VCaP (cell line): ENCODE results near the gene DUS2.
A peak's percentile ranks its signal among the peaks of the same experiment; 100 is the strongest.
"Not testable (repeated sequence)": the region's sequence is repeated elsewhere in the genome, so short reads cannot be mapped to it uniquely, and the experiment has no call there.

Experiments used
- H3K27ac ChIP-seq: fragments of 450-650 bp; 2 replicates; pipeline ENCODE4 v1.5.1; 2017
- CTCF ChIP-seq: fragments of 450-650 bp; conservative IDR thresholded peaks from 2 replicates; pipeline ENCODE4 v1.5.1; 2017; ENCODE audit warnings: mild to moderate bottlenecking, moderate library complexity

Gene DUS2

GRCh38 chr16:67993207-67994039 is 29.7 kb upstream of the DUS2 start:
- no peak overlapping the region for H3K27ac ChIP-seq
- TF ChIP-seq CTCF = peak; percentile 88

GRCh38 chr16:67994040-67994408 is 29.1 kb upstream of the DUS2 start:
- not testable (repeated sequence) for H3K27ac ChIP-seq

GRCh38 chr16:67995423-67995822 is 27.7 kb upstream of the DUS2 start:
- no peak for TF ChIP-seq CTCF

GRCh38 chr16:67996666-67997065 is 26.4 kb upstream of the DUS2 start:
- H3K27ac ChIP-seq = no peak overlapping the region
- TF ChIP-seq CTCF = no peak

More at GRCh38 chr16:67995423-67995822, 27.7 kb upstream of the DUS2 start:
- H3K27ac ChIP-seq = no peak overlapping the region

GRCh38 chr16:67998231-67998778 is 24.8 kb upstream of the DUS2 start:
- not testable (repeated sequence) for H3K27ac ChIP-seq

- H3K27ac ChIP-seq = not testable (repeated sequence)
These were observed 24.1 kb upstream of the DUS2 start, which contains the start of gene DPEP2 for GRCh38 chr16:67998779-67999688. DPEP2 (minus strand) TSS chr16:67999484; CDS start chr16:67993212, 6,272 bp downstream.

- no peak for TF ChIP-seq CTCF
- H3K27ac ChIP-seq = no peak overlapping the region
These were observed 23.1 kb upstream of the DUS2 start for GRCh38 chr16:67999985-68000384.

GRCh38 chr16:68000450-68000849 is 22.6 kb upstream of the DUS2 start:
- no peak for TF ChIP-seq CTCF
- H3K27ac ChIP-seq = no peak overlapping the region
